Stimulated activated CD4-positive, alpha-beta T cell treated with anti-CD3 and anti-CD28 coated beads, Interleukin-15, amount 100 ng/mL, for 24 hours (primary cell): Measurements from ENCODE around the gene DOK4.
A peak's percentile ranks its signal among the peaks of the same experiment; 100 is the strongest.

Source experiments
- DNase-seq: peaks from one replicate; pipeline ENCODE4 v3.0.0-alpha.2; 2020

DOK4 gene

DNA sequence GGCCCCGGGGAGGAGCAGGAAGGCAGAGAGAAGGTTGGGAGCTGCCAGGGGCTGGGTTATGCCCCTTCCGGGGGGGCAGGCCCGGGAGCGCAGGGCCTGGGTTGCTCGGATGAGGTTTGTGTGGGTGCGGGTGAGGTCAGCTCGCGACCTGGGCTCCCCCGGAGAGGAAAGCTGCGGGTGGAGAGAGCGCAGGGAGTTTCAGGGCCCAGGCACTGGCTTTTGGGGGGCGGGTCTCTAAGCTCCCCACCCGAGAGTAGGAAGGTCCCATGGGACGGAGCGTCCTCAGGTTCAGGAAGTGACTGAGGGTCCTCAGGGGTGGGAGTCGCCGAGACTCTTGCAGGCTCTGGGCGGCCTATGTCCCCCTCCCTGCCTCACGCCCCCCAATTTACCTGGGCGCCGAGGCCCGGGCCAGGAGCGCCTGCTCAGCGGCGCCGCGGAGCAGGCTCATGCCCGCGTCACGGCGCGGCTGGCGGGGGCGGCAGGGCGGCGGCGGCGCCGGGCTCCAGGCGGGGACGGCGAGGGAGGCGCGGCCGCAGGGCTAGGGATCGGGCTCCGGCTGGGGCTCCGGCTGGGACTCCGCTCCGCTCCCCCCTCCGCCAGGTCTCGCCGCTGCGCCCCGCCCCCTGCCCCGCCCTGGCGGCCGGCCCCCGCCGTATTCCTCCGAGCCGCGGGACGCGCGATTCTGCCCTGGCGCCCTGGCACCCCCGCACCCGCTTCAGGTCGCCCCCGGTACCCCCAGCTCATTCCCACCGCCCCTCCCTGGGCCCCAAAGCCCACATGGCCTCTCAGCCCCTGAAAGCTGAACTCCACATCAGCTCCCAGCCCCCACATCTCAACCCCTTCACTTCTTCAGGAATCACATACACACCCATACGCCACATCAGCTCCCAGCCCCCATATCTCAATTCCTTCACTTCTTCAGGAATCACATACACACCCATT lies at the start of gene DOK4:
DOK4 (minus strand) TSS at position 578 of the 942 bp plus-strand sequence. CDS start 6,986 bp downstream, outside the sequence.
- DNase-seq, result peak; percentile 91

DNA sequence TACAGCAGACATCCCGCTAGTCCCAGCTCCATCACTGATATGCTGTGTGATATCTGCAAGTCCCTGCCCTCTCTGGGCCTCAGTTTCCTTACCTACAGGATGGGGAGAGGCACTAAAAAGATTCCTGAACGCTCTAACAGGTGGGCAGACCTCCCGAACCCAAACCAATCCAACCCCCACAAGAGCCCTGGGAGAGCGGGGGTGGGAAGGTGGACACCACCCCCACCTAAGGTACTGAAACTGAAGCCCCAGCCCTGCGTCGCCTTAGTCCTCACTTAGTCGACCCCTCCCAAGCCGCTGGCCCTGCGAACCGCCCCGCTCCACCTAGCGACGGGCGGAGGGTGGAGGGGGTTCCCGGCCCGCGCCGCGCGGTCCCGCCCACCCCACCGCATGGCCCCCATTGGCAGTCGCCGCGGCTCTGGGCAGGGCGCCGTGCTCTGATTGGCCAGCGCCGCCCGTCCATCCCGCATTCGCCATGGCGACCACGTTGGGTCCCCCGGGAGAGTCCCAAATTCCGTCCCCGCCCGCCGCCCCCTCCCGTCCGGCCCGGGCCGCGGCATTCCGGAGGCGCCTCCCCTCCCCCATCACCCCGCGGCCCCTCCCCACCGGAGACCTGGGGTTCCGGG lies 49.5 kb upstream of the DOK4 start:
- DNase-seq, result peak; percentile 95

- no peak for DNase-seq
Measured at GRCh38 chr16:57534881-57535658, 48.8 kb upstream of the DOK4 start.

- DNase-seq, result no peak
Measured at GRCh38 chr16:57534337-57534880, 48.1 kb upstream of the DOK4 start.

GRCh38 chr16:57533431-57534336 lies 47.4 kb upstream of the DOK4 start:
- DNase-seq, result peak; percentile 27

DNA sequence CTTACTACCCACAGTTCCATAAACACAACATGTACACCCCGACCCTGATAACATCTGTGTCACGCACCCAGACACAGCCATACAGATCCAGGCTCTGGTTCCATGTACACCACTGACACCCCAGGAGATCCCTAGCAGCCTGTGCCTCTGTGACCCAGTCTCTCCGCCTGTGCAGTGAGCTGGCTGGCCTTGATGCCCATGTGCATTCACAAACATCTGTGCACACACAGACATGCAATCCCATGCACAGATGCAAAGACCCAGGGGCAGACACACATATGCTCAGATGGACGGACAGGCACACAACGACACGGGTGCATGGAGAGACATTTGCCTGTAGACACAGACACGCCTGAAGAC lies 46.0 kb upstream of the DOK4 start:
- no peak for DNase-seq

DNA sequence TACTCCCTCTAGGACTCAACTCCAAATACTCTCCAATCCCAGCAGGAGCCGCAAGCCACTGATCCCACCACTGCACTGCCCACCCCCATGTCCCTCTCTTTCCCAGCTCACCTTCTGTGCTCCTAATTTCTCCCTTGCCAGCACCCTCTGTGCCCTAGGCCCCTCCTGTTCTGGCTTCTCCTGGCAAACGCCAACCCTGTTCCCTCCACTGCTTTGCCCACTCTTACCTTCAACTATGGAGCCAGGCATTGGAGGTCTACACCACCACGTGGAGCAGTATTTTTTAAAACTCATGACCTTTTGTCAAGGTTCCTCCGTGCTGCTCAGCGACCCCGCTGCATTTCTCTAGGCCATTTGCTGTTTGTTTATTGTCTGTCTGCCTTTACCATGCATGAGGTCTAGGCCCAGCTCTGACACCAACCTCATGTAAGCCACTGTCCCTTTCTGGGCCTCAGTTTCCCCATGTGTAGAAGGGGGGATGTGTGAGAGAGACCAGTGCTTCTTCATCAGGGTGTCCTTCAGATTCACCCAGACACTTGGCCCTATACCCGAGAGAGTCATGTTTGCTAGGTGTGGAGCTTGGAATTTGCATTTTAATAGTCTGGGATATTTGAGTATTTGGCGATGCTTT lies 45.5 kb upstream of the DOK4 start:
- no peak for DNase-seq

GRCh38 chr16:57531253-57531575 lies 44.9 kb upstream of the DOK4 start:
- DNase-seq, result no peak

DNA sequence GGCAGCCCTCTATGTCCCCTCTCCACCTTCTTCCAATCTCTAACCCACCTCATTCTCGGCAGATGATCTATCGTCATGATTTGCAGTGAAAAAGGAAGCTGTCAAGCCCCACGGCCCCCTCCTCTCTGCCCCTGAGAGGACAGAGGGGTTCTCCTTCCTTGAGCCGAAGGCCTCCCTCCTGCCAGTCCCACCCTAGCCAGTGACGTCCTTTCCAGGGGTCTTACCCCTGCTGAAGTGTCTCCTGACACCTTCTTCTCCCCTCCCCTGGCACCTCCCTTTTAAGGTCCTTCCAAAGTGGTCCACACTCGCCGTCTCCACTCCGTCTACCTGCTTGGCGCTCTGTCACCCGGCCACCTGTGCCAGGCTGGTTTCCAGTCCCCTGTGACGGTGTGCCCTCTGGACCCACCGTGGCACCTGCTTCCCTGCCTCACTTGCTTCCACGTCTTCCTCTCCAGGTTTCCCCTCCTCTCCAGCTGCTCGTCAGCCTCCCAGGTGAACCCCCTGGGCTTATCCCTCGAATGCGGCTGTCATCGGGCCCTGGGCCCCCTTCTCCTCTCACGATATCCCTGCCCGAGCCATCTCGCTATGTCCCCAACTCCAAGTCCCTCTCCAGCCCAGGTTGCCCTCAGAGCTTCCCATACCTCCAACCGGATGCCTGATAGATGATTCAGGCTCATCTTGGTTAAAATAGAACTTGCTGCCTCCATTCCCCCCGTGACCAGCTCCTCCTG lies 44.4 kb upstream of the DOK4 start:
- DNase-seq, result no peak

GRCh38 chr16:57530104-57530521 lies 43.8 kb upstream of the DOK4 start:
- peak; percentile 78 for DNase-seq

GRCh38 chr16:57529391-57530103 lies 43.3 kb upstream of the DOK4 start:
- DNase-seq, result no peak

- no peak for DNase-seq
Measured at GRCh38 chr16:57528499-57529390, 42.5 kb upstream of the DOK4 start.

DNA sequence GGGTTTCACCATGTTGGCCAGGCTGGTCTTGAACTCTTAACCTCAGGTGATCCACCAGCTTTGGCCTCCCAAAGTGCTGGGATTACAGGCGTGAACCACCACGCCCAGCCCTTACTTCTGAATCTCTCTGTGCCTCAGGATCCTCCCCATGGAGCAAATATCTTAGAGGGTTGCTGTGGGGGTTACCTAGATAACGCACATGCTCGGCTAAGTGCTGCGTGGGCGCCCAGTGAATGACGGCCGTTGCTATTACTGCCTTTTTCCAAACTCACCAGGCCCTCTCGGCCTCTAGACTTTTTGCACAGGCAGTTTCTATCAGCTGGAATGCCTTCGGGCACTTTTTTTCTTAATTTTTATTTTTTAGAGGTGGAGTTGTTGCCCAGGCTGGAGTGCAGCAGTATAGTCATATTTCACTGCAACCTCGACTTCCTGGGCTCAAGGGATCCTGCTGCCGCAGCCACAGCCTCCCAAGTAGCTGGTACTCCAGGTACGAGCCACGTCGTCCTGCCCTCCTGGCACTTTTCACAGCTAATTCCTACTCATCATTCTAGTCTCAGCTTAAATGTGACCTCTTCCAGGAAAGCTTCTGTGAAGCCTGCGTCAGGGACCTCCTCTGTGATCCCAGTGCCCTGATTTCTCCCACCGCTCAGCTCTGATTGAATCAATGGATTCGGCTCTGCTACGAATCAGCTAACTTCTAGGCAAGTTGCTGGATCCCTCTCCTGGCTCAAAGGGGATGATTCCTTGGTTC lies 41.5 kb upstream of the DOK4 start:
- DNase-seq, result no peak

- DNase-seq, result no peak
Measured at GRCh38 chr16:57527027-57527426, 40.7 kb upstream of the DOK4 start.

DNA sequence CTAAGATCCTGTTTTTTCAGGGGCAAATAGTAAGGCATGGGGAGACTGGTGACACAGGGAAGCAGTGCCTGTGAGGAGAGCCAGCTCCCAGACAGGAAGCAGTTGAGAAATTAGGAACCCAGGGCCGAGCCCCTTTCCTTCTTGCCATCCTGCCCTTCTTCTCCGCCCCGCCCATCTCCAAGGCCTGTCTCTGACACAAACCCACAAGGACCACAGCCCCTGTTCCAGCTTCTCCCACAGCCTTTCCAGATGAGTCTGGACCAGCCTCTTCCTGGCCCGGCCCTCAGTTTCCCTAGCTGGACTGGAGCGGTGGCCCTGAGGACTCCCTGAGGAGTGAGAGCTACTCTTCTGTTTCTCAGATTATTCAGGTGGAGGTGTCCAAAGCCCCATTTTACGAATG lies 40.2 kb upstream of the DOK4 start:
- no peak for DNase-seq

GRCh38 chr16:57525761-57526160 lies 39.5 kb upstream of the DOK4 start:
- no peak for DNase-seq

GRCh38 chr16:57522960-57523359 lies 36.7 kb upstream of the DOK4 start:
- no peak for DNase-seq

DNA sequence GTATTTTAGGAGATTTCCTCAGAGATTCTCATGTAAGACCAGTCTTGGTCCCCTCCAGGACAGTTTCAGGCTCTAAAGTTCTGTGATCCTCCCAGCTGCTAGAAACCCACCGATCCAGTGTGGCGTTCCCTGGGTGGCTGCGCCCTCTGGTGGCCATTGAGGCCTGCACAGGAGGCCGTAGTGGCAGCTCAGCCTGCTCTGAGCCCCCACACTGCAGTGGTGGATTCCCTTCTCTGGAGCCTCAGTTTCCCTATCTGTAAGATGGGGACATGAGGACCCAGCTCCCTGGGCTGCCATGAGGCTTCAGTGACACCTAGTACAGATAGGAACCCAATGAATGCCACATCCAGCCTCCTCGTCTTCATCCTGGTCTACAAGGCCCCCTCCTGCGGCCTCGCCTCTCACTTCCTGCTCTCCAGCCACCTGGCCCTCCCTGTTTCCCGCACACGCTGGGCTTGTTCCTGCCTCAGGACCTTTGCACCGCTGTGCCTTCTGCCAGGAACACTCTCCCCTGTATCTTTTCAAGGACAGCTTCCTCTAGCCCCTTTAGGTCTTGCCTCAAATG lies 33.6 kb upstream of the DOK4 start:
- DNase-seq, result peak; percentile 87
